GM23248 (cell line): ENCODE measurements around the gene ZNRF4.

Experiments used
- EZH2 ChIP-seq: fragments of 200-600 bp; sonication (generic); IDR thresholded peaks from 2 replicates; pipeline ENCODE4 v1.6.1; 2018; ENCODE audit warnings: antibody characterized with exemption, mild to moderate bottlenecking; ENCODE audit not compliant: insufficient read depth, poor library complexity, severe bottlenecking
- EZH2phosphoT487 ChIP-seq: fragments of 200-600 bp; sonication (generic); IDR thresholded peaks from 2 replicates; pipeline ENCODE4 v1.6.1; 2018; ENCODE audit warnings: antibody characterized with exemption, moderate library complexity, mild to moderate bottlenecking, low read depth; ENCODE audit not compliant: insufficient read depth

DNA sequence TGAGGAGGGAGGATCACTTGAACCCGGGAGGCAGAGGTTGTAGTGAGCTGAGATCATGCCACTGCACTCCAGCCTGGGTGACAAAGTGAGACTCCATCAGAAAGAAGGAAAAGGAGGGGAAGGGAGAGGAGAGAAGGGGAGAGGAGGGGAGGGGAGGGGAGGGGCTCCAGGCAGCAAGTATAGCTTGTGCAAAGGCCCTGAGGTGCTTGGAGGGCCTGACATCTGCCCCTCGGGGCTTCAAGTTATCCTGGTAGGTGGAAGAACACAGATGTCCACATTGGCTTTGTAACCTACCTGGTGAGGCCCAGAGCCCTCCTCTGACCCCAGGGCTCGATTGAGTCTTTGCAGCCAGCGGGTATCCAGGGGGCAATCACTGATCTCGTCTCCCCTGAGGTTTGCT lies 11.5 kb upstream of the ZNRF4 start:
- TF ChIP-seq EZH2 (no peak), EZH2phosphoT487 (no peak)
